Calu3 (cell line): ENCODE data around the gene COL4A2. TPM values are rescaled to one million over a fixed set of nuclear protein-coding genes. Genes with fewer than 3 reads are reported as not detected.
"Not testable (repeated sequence)": the region's sequence is repeated elsewhere in the genome, so short reads cannot be mapped to it uniquely, and the experiment has no call there.

Experiments used
- BruUV-seq: library from RNA; stranded (reverse); fragments of 400-500 nt; replicated peaks from 2 replicates; lab custom pipeline; 2021; lab: Mats Ljungman, UMichigan
- CTCF ChIA-PET: fragments of 300-600 bp; sonication (Branson Sonifier 250); formaldehyde crosslinking; loops from one replicate; lab custom pipeline; 2022; ENCODE audit warnings: antibody characterized with exemption; lab: Charles Lee
- DNase-seq: peaks from one replicate; pipeline ENCODE4 v3.0.0; 2022
- H3K27ac Mint-ChIP-seq: one replicate; pipeline ENCODE4 v1.8.0; 2022; ENCODE audit warnings: mixed read lengths; ENCODE audit not compliant: unreplicated experiment
- H3K27me3 Mint-ChIP-seq: one replicate; pipeline ENCODE4 v1.8.0; 2022; ENCODE audit warnings: mixed read lengths; ENCODE audit not compliant: unreplicated experiment
- H3K36me3 Mint-ChIP-seq: one replicate; pipeline ENCODE4 v1.8.0; 2022; ENCODE audit warnings: mild to moderate bottlenecking, moderate library complexity, mixed read lengths; ENCODE audit not compliant: insufficient read depth, unreplicated experiment
- H3K4me1 Mint-ChIP-seq: one replicate; pipeline ENCODE4 v1.8.0; 2022; ENCODE audit warnings: mild to moderate bottlenecking, low read depth, mixed read lengths; ENCODE audit not compliant: unreplicated experiment
- H3K4me3 Mint-ChIP-seq: one replicate; pipeline ENCODE4 v1.8.0; 2022; ENCODE audit warnings: mild to moderate bottlenecking, low read depth, moderate library complexity, mixed read lengths; ENCODE audit not compliant: unreplicated experiment
- H3K9me3 Mint-ChIP-seq: one replicate; pipeline ENCODE4 v1.8.0; 2022; ENCODE audit warnings: low read depth, mixed read lengths; ENCODE audit not compliant: unreplicated experiment
- CTCF ChIP-seq: fragments of 200-600 bp; IDR thresholded peaks from one replicate; pipeline ENCODE4 v1.8.0; 2022; ENCODE audit warnings: antibody characterized with exemption; ENCODE audit not compliant: unreplicated experiment
- intact Hi-C: fragments of 100-400 bp; cut with micrococcal nuclease; formaldehyde crosslinking; loops from one replicate; pipeline ENCODE4 v1.10.0; 2022; ENCODE audit not compliant: unreplicated experiment
- total RNA-seq: library from RNA; stranded (reverse); gene quantifications from 2 replicates; pipeline ENCODE4 v1.2.3, GENCODE V29; 2022

The COL4A2 gene
- total RNA-seq, 1 experiment from 2014 or later, result 0.42 TPM

DNA sequence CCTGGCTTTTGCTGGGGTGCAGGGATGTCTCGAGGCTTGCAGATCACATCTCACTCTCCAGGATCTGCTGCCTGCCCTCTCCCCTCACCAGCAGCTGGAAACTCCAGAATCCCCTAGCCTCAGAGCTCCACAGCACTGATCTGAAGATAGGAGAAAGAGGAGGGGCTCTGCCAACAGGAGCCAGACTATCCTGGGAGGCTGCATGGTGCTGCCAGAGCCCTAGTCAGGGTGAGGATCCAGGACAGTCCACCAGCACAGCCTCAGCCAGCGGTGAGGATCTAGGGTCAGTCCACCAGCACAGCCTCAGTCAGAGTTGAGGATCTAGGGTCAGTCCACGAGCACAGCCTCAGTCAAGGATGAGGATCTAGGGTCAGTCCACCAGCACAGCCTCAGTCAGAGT, 189.2 kb downstream of the COL4A2 start:
- Mint-ChIP-seq H3K4me3 (no peak overlapping the region), H3K36me3 (no peaks in the 10 kb centered on the region)
- BruUV-seq, result no TSS peak

DNA sequence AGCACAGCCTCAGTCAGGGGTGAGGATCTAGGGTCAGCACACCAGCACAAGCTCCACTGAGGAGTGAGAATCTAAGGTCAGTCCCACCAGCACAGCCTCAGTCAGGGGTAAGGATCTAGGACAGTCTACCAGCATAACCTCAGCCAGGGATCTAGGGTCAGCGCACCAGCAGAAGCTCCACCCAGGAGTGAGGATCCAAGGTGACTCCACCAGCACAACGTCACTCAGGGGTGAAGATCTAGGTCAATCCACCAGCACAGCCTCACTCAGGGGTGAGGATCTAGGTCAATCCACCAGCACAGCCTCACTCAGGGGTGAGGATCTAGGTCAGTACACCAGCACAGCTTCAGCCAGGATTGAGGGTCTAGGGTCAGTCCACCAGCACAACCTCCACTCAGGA, 189.9 kb downstream of the COL4A2 start:
- Mint-ChIP-seq H3K9me3 (no peaks in the 10 kb centered on the region), H3K27me3 (no peaks in the 10 kb centered on the region), H3K4me1 (no peaks in the 10 kb centered on the region), H3K36me3 (no peaks in the 10 kb centered on the region), H3K27ac (no peak overlapping the region), H3K4me3 (no peak overlapping the region)
- TF ChIP-seq CTCF, result no peak
- DNase-seq, result no peak
- intact Hi-C loops, result no loop called here
- CTCF ChIA-PET, result no interaction called here
- BruUV-seq, result no TSS peak

More for the DNA sequence above, 189.2 kb downstream of the COL4A2 start:
- intact Hi-C loops, result no loop called here
- H3K27ac Mint-ChIP-seq, result no peak overlapping the region
- no peak for DNase-seq
- H3K27me3 Mint-ChIP-seq, result no peaks in the 10 kb centered on the region
- H3K9me3 Mint-ChIP-seq, result no peaks in the 10 kb centered on the region
- H3K4me1 Mint-ChIP-seq, result no peaks in the 10 kb centered on the region
- CTCF ChIA-PET, result no interaction called here
- TF ChIP-seq CTCF, result no peak

DNA sequence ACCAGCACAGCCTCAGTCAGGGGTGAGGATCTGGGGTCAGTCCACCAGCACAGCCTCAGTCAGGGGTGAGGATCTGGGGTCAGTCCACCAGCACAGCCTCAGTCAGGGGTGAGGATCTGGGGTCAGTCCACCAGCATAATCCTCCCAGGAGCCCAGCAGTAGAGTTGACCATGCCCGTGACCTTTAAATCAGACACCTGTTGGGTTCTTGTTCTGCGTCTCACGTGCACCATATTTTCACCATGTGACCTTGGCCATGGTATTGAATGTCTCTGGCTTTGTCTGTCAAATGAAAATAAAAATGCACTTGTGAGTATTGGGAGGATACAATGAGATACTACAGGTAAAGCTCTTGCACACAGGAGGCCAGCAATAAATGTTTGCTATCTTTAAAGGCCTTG, 190.8 kb downstream of the COL4A2 start:
- CTCF ChIA-PET, H3K27me3 Mint-ChIP-seq, H3K36me3 Mint-ChIP-seq, BruUV-seq, H3K27ac Mint-ChIP-seq, H3K9me3 Mint-ChIP-seq, intact Hi-C loops, H3K4me3 Mint-ChIP-seq, H3K4me1 Mint-ChIP-seq, DNase-seq: not testable (repeated sequence)

- no peak for DNase-seq
- Mint-ChIP-seq H3K4me1 (no peaks in the 10 kb centered on the region), H3K27me3 (no peaks in the 10 kb centered on the region), H3K9me3 (no peaks in the 10 kb centered on the region), H3K27ac (no peak overlapping the region), H3K4me3 (no peak overlapping the region), H3K36me3 (no peaks in the 10 kb centered on the region)
- intact Hi-C loops, result no loop called here
- CTCF ChIA-PET, result no interaction called here
- TF ChIP-seq CTCF, result no peak
- BruUV-seq, result no TSS peak
Measured at GRCh38 chr13:110498327-110498726, 191.2 kb downstream of the COL4A2 start.

DNA sequence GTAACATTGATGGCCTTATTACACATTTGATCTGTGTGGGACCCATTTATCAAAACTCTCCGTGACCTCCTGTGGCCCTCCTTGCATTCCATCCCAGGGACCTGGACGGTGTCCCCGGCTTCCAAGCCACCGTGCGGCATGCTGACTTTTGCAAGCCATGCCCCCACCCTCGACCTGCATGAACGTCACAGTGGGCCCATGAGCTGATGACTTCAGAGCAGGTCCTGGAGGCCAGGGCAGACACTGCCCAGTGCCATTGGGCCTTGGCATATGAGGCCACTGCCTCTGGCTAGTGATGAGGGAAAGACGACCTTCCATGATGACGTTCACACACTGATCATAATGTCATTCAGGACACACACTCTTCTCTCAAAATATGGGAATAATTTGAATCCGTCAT, 191.7 kb downstream of the COL4A2 start:
- no peaks in the 10 kb centered on the region for H3K36me3 Mint-ChIP-seq
- no peaks in the 10 kb centered on the region for H3K27me3 Mint-ChIP-seq
- no peak for TF ChIP-seq CTCF
- H3K4me3 Mint-ChIP-seq, result no peak overlapping the region
- no TSS peak for BruUV-seq
- intact Hi-C loops, result no loop called here
- no peaks in the 10 kb centered on the region for H3K4me1 Mint-ChIP-seq
- H3K27ac Mint-ChIP-seq, result no peak overlapping the region
- H3K9me3 Mint-ChIP-seq, result no peaks in the 10 kb centered on the region
- DNase-seq, result no peak
- CTCF ChIA-PET, result no interaction called here
